Stimulated activated CD8-positive, alpha-beta memory T cell treated with anti-CD3 and anti-CD28 coated beads, Interleukin-12 subunit alpha, Interleukin-12 subunit beta, amount 100 ng/mL, for 1 hour (primary cell): ENCODE data around the gene CDC42BPB.

Experiments
- DNase-seq: peaks from one replicate; pipeline ENCODE4 v3.0.0-alpha.2; 2020; ENCODE audit warnings: low read depth

The CDC42BPB gene

DNA sequence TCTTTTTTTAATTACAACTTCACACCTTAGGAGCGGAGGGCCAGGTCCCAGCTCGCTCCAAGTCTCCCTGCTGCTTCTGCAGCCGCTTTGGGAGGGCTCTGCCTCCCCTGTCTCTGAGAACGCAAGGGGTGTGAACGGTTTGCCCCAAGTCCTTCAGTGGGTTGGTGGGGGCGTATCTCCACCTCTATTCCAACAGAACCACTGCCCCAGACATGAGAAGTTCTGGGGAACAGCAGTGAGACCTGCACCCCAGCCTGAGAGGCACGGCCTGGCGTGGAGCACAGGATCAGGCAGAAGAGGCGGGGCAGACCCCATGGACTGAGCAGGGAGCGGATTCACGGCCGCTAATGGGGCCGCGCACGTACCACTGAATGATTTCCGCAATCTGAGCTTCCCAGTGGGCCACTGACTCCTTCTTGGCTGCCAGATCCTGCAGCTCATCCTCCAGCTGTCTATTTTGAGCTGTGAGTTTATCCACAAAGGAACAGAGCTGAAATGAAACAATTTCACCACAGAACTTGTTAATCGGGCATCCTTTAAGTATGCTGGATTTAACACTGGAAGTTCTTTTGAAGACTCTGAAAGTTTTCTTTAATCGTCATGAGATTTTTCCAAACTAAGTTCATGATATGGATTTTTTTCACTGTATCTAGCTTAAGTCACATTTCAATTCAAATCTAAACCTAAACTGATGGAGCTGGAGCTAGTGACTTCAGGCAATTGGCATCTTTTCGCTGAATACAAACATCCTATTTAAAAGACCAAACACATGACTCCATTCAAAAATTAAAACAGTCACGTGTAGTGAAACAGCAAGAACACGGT is 90.5 kb downstream of the CDC42BPB start:
- DNase-seq, result no peak

GRCh38 chr14:102965971-102966655 is 91.2 kb downstream of the CDC42BPB start:
- no peak for DNase-seq

- DNase-seq, result no peak
Observed at GRCh38 chr14:102965282-102965681, 92.1 kb downstream of the CDC42BPB start.

GRCh38 chr14:102964152-102964730 is 93.1 kb downstream of the CDC42BPB start:
- no peak for DNase-seq

DNA sequence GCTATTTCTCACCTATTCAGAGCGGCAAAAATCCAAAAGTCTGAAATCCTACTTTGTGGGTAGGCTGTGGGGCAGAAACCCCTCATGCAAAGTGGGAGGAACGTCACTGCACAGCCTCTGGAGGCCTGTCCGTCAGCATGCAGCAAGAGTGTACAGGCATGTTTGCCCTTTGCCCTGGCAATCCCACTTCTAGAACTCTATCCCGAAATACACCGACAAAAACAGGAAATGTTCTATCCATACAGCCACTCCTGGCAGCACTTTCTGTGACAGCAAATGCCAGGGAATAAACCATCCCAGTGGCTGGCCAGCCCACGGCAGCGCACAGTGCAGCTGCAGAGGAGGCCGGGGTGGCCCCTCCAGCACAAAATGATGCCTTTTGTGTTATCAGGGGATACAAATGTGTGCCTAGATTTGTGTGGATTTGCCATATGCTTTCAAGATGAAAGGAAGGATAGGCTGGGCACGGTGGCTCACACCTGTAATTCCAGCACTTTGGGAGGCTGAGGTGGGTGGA is 95.2 kb downstream of the CDC42BPB start:
- no peak for DNase-seq

DNA sequence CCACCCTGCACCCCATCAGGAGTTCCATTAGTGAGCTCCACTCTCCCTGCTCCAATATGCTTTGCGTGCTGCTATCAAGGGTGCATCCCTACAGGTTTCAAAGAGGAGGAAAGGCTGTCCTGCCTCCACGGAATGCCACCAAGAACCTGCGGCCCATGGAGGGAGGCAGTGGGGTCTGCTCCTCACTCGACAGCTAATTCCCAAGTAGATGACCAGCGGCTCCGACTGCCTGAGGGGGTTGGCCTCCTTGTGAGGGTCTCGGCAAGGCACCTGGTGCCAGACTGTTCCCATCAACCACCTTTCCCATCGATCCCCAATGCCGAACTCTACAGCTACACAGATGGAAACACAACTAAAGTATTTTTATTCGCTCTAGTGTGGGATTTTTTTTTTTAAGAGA is 98.9 kb downstream of the CDC42BPB start:
- DNase-seq, result no peak

DNA sequence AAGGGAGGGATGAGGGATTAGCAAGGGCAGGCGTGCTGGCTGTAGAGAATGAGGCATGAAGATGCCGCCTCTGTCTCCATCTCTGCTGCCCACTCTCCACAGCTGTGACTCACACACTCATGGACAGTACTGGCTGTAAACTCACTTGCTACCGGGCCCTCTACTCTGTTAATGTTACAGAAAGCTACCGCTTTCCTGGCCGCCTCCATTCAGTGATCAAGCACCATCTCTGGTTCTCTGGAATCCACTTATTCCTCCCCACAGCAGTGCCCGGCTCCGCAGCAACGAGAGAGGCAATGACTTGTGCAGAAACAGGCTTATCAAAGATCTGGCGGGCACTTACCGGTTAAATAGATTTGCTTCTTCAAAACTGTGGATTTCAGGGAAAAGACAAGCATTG is 100.1 kb downstream of the CDC42BPB start:
- DNase-seq, result no peak

- no peak for DNase-seq
Observed at GRCh38 chr14:102955636-102956408, 101.5 kb downstream of the CDC42BPB start.

DNA sequence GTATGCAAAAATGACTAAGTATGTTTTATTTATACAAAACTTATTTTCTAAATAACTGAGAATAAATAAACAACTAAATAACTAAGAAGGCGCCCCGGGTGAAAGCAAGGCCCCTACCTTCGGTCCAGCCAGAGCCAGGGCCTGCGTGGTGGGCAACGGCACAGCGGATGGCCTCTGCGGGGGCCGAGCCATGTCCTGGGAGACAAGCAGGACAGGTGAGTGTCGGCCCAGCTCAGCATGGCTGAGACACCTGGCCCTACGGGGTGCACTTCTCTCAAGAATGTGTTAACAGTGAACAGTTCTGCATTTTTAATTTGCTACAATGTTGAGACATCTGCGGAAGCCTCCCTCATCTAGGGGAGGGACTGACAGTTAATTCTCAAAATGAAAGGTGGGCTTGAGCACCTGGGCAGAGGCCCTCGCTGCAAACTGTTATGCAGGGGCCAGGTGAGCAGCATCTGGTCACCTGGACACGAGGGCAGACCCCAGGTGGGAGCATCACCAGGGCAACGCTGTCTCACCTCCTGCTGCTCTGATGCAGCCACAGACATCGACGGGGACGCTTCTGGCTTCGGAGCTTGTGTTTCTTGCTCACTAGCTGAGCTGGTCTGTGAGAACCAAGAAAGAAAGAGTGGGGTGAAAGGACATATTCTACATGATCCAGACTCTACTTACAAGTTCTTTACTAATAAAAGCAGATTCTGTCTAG is 103.1 kb downstream of the CDC42BPB start:
- DNase-seq, result no peak

GRCh38 chr14:102953100-102953499 is 104.2 kb downstream of the CDC42BPB start:
- DNase-seq, result no peak

- DNase-seq, result no peak
Observed at GRCh38 chr14:102952276-102952675, 105.1 kb downstream of the CDC42BPB start.

DNA sequence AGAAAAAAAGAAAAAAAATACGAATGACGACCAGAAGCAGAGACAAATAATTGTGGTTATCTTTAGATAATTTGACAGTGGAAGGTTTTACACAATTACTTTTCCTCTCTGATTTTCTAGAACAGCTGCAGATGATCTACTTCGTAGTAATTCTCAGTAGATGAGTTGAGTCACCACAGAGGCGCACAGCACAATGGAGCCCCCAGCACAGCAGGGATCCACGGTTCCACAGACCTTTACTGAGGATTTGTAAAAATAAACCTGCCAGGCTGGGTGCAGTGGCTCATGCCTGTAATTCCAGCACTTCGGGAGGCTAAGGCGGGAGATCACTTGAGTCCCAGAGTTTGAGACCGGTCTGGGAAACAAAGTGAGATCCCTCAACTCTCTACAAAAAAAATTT is 105.5 kb downstream of the CDC42BPB start:
- DNase-seq, result no peak

GRCh38 chr14:102951034-102951433 is 106.3 kb downstream of the CDC42BPB start:
- no peak for DNase-seq

DNA sequence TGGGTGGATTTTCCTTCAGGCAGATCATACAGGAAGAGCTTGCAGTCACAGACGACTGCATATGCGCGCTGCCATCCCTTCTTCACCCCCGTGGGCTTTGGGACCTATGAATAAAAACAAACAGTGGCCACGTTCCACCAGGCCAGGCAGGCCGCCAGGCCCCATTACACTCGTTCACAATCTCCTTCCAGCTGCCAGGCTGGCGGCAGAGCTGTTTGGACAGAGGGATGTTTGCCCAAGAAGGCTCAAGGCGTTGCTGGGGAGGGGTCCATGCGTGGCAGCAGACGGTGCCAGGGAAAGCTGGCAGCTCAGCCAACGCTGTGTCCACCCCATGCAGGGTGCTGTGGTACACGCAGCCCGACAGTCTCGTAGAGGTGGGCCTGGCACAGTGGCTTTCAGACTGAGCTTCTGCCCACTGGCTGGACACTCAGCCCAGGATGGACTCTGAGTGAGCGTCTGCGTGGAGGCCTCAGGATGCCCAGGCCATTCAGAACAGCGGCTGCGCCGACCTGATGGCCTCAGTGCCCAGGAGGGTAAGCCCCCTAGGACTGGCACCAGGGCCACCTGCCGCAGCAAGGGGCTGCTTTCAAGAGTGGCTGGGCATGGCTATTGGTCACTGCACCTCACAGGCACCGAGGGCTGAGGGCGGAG is 107.4 kb downstream of the CDC42BPB start:
- DNase-seq, result no peak

DNA sequence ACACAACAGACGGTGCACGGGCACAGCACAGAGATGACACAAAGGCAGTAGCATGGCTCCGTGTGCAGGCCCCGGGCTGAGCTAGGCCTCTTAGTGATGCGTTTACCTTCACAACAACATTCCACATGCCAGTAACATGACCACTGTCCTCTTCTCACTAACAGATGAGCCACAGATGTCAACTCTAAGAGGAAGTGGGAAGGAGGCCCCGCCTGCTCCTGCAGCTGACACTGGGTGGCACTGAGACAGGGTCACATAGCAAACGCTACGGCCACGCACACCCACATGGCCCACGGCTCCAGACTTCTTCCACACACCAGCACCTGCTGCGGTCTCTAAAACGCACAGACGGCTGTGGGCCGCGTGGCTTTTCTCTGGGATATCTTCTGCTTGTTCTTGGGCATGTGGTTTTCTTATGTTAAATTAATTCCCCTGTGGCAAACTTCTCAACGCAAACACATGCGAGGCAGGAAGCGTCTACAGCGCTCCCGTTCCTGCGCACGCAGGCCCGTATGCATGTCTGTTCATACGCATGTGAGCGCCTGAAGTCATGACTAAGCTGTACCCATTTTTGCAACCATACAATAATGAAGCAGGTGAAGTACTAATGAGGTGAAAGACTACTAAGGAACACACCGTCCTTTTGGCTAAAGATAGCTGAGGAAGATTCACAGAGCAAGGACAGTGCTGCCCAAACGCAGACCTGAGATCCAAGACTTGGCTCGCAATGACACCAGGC is 108.1 kb downstream of the CDC42BPB start:
- no peak for DNase-seq

DNA sequence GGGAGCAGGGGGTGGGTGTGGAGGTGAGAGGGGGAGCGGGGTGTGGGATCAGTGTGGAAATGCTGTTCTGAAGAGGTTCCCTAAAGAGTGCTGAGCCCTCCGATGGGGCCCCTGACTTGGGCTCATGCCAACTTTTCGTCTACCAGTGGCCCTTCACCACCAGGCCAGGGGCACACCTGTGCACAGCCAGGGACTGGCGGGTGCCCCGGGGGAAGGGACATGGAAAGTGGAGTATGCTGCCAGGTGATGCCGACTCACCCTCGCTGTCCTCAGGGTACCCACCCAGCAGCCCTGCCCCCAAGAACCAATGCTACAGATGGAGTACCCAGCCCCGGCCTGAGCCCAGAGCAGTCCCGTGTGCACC is 108.7 kb downstream of the CDC42BPB start:
- DNase-seq, result no peak

GRCh38 chr14:102947321-102948103 is 109.8 kb downstream of the CDC42BPB start:
- no peak for DNase-seq

- DNase-seq, result no peak
Observed at GRCh38 chr14:102945346-102946130, 111.8 kb downstream of the CDC42BPB start.
